HG02763 (cell line): ENCODE results near the gene HS6ST3.

Source experiments
- ATAC-seq: cut with Tn5 transposase; IDR thresholded peaks from one replicate; pipeline ENCODE4 v1.9.1; 2021; ENCODE audit warnings: mild to moderate bottlenecking, moderate library complexity; ENCODE audit not compliant: unreplicated experiment

The HS6ST3 gene

DNA sequence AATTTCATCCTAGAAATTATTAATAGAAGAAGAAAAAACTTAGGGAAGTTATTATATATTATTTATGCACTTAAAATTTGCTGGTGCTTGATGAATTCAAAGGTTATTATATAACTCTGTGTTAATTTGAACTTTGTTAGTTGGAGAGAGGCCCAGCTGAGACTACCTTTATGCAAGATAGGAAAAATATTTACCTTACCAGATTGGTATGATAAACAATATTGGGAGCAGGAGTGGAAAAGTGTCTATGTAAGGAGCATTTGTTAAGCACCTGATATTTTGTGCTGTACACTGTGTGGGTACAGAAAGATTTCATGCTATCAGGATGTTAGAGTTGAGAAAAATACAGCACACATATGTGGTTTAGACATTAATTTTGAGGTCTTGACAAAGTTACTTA, 547.1 kb downstream of the HS6ST3 start:
- ATAC-seq, result no peak

DNA sequence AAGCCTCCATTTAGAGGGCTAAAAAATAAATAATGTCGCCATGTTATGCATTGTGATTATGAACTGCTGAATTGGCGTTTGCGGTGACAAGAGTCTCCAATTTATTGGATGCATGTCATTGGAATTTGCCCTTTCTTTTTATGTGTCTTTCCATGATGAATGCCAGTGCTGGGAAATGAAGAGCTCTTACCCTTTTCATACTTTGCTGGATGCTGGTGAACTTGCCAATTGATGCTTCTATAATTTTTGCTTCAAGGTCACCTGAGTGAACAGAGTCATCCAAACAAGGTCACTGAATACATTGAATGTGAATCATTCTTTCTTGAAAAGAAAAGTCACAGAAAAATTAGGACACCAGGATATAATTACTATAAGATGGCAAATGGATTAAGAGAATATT, 556.2 kb downstream of the HS6ST3 start:
- no peak for ATAC-seq

DNA sequence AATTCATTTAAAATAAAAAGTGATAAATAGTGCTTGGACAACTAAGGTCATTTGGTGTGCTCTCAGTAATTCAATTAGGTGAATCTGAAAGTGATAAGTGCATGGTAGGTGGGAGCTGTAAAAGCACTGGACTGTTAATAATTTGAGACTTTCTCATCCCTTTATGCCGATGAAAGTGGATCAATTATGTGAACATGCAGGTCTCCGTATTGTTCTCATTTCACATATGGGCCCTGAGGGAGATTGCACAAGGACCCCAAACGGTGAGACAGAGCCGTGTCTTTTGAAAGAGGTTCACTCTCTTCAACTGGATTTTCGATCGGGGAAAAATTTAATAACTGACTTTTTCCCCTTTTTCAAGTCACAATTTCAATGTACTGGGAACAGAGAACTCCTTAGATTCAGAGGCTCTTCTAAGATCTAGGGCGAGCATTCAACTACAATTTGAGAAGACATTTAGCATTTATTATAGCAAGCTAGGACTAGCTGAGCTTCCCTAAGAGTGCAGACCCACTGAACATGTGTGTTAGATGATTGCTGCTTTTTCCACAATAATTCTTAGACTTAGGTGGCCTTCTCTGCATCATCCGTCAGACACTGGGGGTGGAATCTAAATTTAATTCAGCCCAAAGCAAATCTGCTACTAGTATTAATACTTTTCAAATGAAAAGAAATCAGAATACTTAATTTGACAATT, 556.8 kb downstream of the HS6ST3 start:
- ATAC-seq, result no peak

- ATAC-seq, result peak; percentile 86
These were observed 560.5 kb downstream of the HS6ST3 start for GRCh38 chr13:96650301-96650886.

DNA sequence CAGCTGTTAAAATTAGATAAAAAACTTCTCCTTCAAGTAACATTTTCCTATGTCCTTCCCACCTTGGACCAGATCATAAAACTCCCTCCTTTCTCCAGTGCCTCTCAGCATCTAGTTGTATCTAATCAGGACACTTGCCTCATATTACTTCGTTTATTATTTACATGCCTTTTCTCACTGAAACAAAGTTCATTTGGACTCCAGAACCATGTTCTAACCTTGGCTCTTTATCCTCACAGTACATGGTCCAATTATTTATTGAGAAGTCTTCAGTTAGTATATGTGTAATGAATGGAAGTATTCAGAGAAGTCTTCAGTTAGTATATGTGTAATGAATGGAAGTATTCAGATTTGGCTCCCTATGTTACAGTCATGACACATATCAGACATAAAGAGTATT, 561.7 kb downstream of the HS6ST3 start:
- no peak for ATAC-seq

- no peak for ATAC-seq
These were observed 562.6 kb downstream of the HS6ST3 start for GRCh38 chr13:96652506-96652905.

DNA sequence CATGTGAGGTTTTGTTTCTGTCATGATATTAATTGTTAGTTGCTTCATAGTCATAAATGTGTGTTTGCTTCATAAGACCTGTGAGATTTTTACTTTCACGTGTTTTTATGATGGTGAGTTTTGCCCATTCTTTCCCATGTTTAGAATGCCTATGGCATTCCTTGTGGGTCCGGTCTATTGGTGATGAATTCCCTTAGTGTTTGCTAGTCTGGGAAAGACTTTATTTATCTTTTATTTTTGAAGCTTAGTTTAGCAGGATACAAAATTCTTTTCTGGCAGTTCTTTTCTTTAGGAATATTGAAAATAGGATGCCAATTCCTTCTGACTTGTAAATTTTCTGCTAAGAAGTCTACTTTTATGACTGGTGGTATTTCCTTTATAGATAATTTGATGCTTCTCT, 571.7 kb downstream of the HS6ST3 start:
- no peak for ATAC-seq

DNA sequence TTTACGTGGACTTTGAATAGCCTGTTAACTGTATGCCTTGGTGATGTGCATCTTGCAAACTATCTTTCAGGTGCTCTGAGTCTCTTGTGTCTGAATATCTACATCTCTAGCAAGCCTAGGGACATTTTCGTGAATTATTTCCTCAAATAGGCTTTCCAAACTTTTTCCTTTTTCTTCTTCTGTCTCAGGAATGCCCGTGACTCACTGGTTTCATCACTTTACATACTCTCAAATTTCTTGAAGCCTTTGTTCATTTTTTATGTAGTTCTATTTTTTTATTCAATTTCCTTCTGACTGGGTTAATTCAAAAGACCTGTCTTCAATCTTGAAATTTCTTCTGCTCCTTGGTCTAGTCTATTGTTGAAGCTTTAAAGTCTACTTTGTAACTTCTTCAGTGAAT, 572.1 kb downstream of the HS6ST3 start:
- no peak for ATAC-seq

DNA sequence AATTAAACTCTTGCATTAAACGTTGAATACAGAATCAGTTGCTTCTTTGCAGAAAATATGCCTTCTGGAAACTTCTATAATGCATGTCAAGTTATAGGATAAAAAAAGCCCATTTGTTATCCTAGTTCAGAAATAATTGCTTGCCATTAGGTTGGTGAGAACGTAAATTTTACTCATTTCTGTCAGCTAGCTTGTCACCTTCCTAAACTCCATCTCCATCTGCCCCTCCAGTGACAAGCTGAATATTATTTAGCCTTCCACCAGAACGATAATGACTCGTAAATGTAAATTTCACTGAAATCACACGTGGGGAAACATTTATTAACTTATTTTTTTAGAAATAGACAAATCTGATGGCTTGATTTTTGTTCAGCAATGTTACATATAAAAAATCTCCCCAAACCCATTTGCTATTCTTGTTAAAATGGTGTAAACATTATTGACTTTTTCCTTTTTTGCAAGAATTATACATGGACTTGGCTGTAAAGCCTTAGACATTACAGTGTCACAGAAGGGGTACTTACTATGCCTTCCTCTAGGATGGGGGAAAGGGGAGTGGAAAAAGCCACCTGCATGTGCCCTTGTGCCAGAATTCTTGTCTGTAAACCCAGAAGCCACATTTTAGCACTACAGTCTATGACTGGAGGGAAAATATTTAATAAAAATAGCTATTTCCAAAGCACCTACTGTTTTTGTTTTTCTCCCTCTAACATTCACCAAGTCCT, 577.5 kb downstream of the HS6ST3 start:
- no peak for ATAC-seq

GRCh38 chr13:96671073-96671472, 581.2 kb downstream of the HS6ST3 start:
- ATAC-seq, result no peak

DNA sequence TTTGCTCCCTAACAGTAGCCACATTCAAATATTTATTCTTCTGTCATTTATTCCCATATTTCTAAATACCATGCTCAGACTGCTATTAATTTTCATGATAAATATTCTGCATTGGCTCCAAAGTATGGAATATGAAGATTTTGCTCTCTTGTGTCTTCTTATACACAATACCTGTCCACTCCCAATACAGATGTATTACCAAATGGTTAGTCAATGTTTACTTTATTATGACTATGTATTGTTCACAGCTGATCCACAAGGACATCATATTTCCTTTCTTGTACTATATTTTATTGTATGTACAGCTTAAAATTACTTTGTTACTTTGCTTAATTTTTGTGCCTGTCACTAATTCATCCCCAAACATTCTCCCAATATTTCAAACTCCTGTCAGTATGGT, 582.1 kb downstream of the HS6ST3 start:
- no peak for ATAC-seq

DNA sequence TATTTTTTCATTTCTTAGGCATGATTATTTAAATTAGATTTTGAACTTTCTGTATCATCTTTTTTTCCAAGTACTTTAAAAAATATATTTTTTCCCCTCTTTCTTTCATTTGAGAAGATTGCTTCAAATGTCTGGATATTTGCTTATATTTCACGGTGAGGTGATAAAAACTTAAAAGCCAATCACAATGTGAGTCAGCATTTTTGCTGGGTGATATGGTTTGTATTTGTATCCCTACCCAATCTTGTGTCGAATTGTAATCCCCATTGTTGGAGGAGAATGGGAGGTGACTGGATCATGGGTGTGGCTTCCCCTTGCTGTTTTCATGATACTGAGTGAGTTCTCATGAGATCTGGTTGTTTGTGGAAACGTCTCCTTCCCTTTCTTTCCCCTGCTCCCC, 583.9 kb downstream of the HS6ST3 start:
- no peak for ATAC-seq

GRCh38 chr13:96677029-96677428, 587.1 kb downstream of the HS6ST3 start:
- ATAC-seq, result no peak

DNA sequence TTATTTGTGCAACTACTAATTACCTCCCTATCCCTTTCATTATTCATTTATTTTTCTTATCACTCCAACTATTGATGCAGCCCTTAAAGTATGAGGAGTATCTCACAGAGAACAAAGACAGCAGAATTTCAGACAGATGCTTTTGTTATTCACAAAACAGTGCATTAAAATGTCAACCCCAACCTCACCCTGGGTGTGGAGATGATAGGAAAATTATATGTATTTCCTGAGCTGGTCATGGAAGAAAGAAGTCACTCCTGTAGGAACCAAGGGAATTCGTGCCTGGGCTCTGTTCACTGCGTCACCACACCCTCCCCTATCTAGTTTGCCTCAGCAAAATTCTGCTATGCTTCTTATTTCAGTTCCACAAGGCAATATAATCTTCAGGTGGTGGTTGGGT, 588.9 kb downstream of the HS6ST3 start:
- no peak for ATAC-seq

GRCh38 chr13:96680898-96681297, 591.0 kb downstream of the HS6ST3 start:
- ATAC-seq, result no peak

DNA sequence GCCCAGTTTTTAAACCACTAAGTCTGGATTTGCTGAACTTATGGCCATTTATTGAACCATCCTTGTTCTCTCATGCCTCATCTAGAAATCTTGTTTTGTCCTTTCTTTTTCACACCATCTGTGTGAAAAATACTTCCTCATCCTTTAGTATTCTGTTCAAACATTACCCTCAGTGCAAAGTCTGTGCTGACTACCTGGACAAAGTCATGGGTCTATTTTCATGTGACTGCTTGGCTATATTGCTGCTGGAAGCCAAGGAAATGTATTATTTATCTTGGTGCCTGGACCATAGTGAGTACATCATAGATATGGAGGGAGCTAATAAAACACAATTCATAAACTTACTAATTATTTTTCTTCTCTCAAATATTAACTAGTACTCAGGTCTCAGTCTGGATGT, 591.9 kb downstream of the HS6ST3 start:
- no peak for ATAC-seq

- ATAC-seq, result no peak
These were observed 594.6 kb downstream of the HS6ST3 start for GRCh38 chr13:96684469-96684868.

DNA sequence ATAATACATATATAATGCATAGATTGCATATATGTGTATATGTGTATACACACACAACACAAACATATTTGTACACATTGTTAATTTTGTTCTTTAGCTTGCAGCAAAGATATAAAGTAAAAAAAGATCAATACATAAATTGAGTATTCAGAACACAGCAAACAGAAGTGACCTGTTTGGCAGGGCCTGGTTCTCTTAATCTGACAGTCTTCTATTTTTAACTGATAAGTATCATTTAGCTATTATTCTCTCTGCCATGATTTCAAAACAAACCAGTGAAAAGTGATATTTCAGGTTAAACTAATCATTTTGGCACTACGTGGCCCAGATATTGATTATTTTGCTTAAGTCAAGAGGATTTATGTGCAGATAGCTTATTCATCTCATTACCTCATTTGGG, 595.0 kb downstream of the HS6ST3 start:
- ATAC-seq, result no peak

GRCh38 chr13:96686286-96686685, 596.4 kb downstream of the HS6ST3 start:
- ATAC-seq, result no peak

GRCh38 chr13:96687191-96687590, 597.3 kb downstream of the HS6ST3 start:
- no peak for ATAC-seq

DNA sequence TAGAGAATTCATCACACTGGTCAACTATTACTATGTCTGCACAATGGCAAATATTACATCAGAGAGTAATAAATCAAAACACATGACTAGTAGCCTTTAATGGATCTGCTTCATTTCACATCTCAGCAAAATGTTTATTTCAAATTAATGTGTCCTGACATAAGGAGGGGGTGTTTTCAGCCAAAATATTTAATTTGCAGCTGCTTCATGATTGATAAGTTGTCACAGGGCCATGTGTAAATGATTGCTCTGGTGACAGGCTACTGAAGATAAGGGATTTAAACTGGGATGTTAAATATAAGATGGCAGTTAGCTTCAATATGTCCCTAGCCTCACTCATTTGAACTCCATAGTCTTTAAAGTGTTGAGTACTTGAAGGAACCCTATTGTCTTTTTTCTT, 601.1 kb downstream of the HS6ST3 start:
- ATAC-seq, result no peak

- ATAC-seq, result no peak
These were observed 606.5 kb downstream of the HS6ST3 start for GRCh38 chr13:96696389-96696900.
